IMR-90 (cell line): Measurements from ENCODE around the gene CEP295NL. TPM values are rescaled to one million over a fixed set of nuclear protein-coding genes. Genes with fewer than 3 reads are reported as not detected.

ENCODE experiments used
- ATAC-seq: fragments of 200-7000 bp; cut with Tn5 transposase; 2 replicates; pipeline ENCODE4 v1.9.1; 2020; ENCODE audit warnings: low read depth, mild to moderate bottlenecking, moderate library complexity
- BruUV-seq: library from RNA; stranded (reverse); fragments of 400-500 nt; replicated peaks from 2 replicates; lab custom pipeline; 2021; lab: Mats Ljungman, UMichigan
- CTCF ChIA-PET: fragments of 300-600 bp; formaldehyde crosslinking; extraction: SDS; loops from one replicate; lab custom pipeline; 2021; ENCODE audit warnings: antibody characterized with exemption; lab: Yijun Ruan, JAX
- POLR2A ChIA-PET: fragments of 300-600 bp; sonication (Branson Sonifier 250); formaldehyde crosslinking; loops from one replicate; lab custom pipeline; 2022; ENCODE audit warnings: antibody characterized with exemption; ENCODE audit not compliant: unreplicated experiment; lab: Charles Lee
- DNase-seq: peaks from one replicate; pipeline ENCODE4 v3.0.0; 2013
- H2AFZ ChIP-seq: replicated peaks from 2 replicates; pipeline ENCODE3; 2013; ENCODE audit warnings: low read length, mild to moderate bottlenecking; ENCODE audit not compliant: poor library complexity
- H2AK5ac ChIP-seq: 2 replicates; pipeline ENCODE4 v1.6.1; 2013; ENCODE audit warnings: low read depth, low read length, inconsistent platforms
- H2AK9ac ChIP-seq: replicated peaks from 2 replicates; pipeline ENCODE3; 2013; ENCODE audit warnings: mild to moderate bottlenecking, low read depth, low read length, moderate library complexity; ENCODE audit not compliant: poor library complexity
- H2BK120ac ChIP-seq: 2 replicates; pipeline ENCODE4 v1.6.1; 2013; ENCODE audit warnings: low read depth, low read length, inconsistent platforms
- H2BK15ac ChIP-seq: 3 replicates; pipeline ENCODE4 v1.6.1; 2013; ENCODE audit warnings: low read depth, low read length, inconsistent platforms
- H2BK20ac ChIP-seq: 2 replicates; pipeline ENCODE4 v1.6.1; 2013; ENCODE audit warnings: low read depth, mild to moderate bottlenecking, inconsistent platforms, low read length, moderate library complexity
- H2BK5ac ChIP-seq: 2 replicates; pipeline ENCODE4 v1.6.1; 2013; ENCODE audit warnings: mild to moderate bottlenecking, low read depth, low read length, inconsistent platforms; ENCODE audit not compliant: poor library complexity, severe bottlenecking
- H3K14ac ChIP-seq: replicated peaks from 2 replicates; pipeline ENCODE4 v1.6.1; 2013; ENCODE audit warnings: low read depth, low read length, inconsistent platforms
- H3K18ac ChIP-seq: 2 replicates; pipeline ENCODE4 v1.6.1; 2013; ENCODE audit warnings: low read depth, low read length, control low read depth
- H3K23ac ChIP-seq: 2 replicates; pipeline ENCODE4 v1.6.1; 2013; ENCODE audit warnings: low read depth, low read length, inconsistent platforms
- H3K27ac ChIP-seq: 2 replicates; pipeline ENCODE4 v1.5.1; 2013; ENCODE audit warnings: mild to moderate bottlenecking, control low read depth, low read length; ENCODE audit not compliant: insufficient read depth
- H3K27me3 ChIP-seq: 2 replicates; pipeline ENCODE4 v1.6.1; 2013; ENCODE audit warnings: low read length; ENCODE audit not compliant: control insufficient read depth, insufficient read depth
- H3K36me3 ChIP-seq: 2 replicates; pipeline ENCODE4 v1.6.1; 2013; ENCODE audit warnings: low read length, mixed read lengths; ENCODE audit not compliant: control insufficient read depth, insufficient read depth
- H3K4ac ChIP-seq: 2 replicates; pipeline ENCODE4 v1.6.1; 2013; ENCODE audit warnings: low read depth, low read length, inconsistent platforms
- H3K4me1 ChIP-seq: 2 replicates; pipeline ENCODE4 v1.6.1; 2013; ENCODE audit warnings: low read length, mixed read lengths; ENCODE audit not compliant: control insufficient read depth, insufficient read depth
- H3K4me2 ChIP-seq: 2 replicates; pipeline ENCODE4 v1.6.1; 2013; ENCODE audit warnings: low read depth, mild to moderate bottlenecking, control low read depth, low read length, moderate library complexity
- H3K4me3 ChIP-seq: 2 replicates; pipeline ENCODE4 v1.5.1; 2013; ENCODE audit warnings: low read depth, mild to moderate bottlenecking, control low read depth, low read length, moderate library complexity; ENCODE audit not compliant: insufficient read depth
- H3K56ac ChIP-seq: 2 replicates; pipeline ENCODE4 v1.6.1; 2013; ENCODE audit warnings: low read length, inconsistent platforms; ENCODE audit not compliant: insufficient read depth; ENCODE audit errors: extremely low read depth
- H3K79me1 ChIP-seq, 2 experiments: 2 replicates each; pipeline ENCODE4 v1.6.1; 2013; ENCODE audit warnings: low read length in 2 of 2, inconsistent platforms in 1 of 2, low read depth in 1 of 2
- H3K9ac ChIP-seq: 2 replicates; pipeline ENCODE4 v1.6.1; 2013; ENCODE audit warnings: low read depth, low read length, control low read depth
- H3K9me1 ChIP-seq: 2 replicates; pipeline ENCODE4 v1.6.1; 2013; ENCODE audit warnings: low read length, inconsistent platforms; ENCODE audit not compliant: insufficient read depth
- H3K9me3 ChIP-seq: 2 replicates; pipeline ENCODE4 v1.6.1; 2013; ENCODE audit warnings: low read length; ENCODE audit not compliant: control insufficient read depth, insufficient read depth
- H4K20me1 ChIP-seq: 2 replicates; pipeline ENCODE4 v1.6.1; 2013; ENCODE audit warnings: low read length, inconsistent platforms; ENCODE audit not compliant: insufficient read depth
- H4K5ac ChIP-seq: 2 replicates; pipeline ENCODE4 v1.6.1; 2013; ENCODE audit warnings: mild to moderate bottlenecking, low read depth, low read length, control low read depth
- H4K8ac ChIP-seq, 2 experiments: 2 replicates each; pipeline ENCODE4 v1.6.1; 2013; ENCODE audit warnings: low read depth in 2 of 2, low read length in 2 of 2, control low read depth in 1 of 2, inconsistent platforms in 1 of 2
- H4K91ac ChIP-seq: 2 replicates; pipeline ENCODE4 v1.6.1; 2013; ENCODE audit warnings: low read depth, low read length, inconsistent platforms; ENCODE audit not compliant: insufficient read depth
- POLR2A ChIP-seq: IDR thresholded peaks from 2 replicates; pipeline ENCODE4 v1.6.1; 2012; ENCODE audit warnings: mild to moderate bottlenecking, low read depth, low read length
- RAD21 ChIP-seq: IDR thresholded peaks from 2 replicates; pipeline ENCODE4 v1.6.1; 2012; ENCODE audit warnings: low read length, improper control_type of control experiment
- WGBS, 2 experiments: methylation state at CpG; one replicate each; pipeline versions ENCODE4 v1.1.5 to v1.1.7; 2013; ENCODE audit warnings: missing lambda C conversion rate in 2 of 2; ENCODE audit not compliant: insufficient read length in 1 of 2; ENCODE audit errors: extremely low coverage in 2 of 2; 5-methylcytosine and 5-hydroxymethylcytosine counted together
- dilution Hi-C: fragments of 300-500 bp; cut with HindIII; formaldehyde crosslinking; loops from one replicate; pipeline ENCODE4 v1.14.3; 2018; ENCODE audit warnings: low sequenced_read_pairs; ENCODE audit not compliant: unreplicated experiment
- in situ Hi-C: fragments of 300-500 bp; cut with MboI; formaldehyde crosslinking; loops from 3 replicates; pipeline ENCODE4 v1.14.3; 2019; ENCODE audit warnings: low sequenced_read_pairs, inconsistent platforms, mixed read lengths
- intact Hi-C: fragments of 100-400 bp; cut with micrococcal nuclease; formaldehyde crosslinking; loops from 2 replicates; pipeline ENCODE4 v1.10.0; 2022
- polyA plus RNA-seq, 3 experiments: library from polyadenylated mRNA; depleted of rRNA; stranded (reverse); fragments of >200 nt; gene quantifications; 2 replicates each; pipeline ENCODE4 v1.2.3, GENCODE V29; 2012; ENCODE audit warnings: low replicate concordance in 1 of 3
- total RNA-seq: library from RNA; depleted of rRNA; stranded (reverse); fragments of >200 nt; gene quantifications from 2 replicates; pipeline ENCODE4 v1.2.3, GENCODE V29; 2012

The CEP295NL gene
- total and polyA plus RNA-seq, 2 of the 4 experiments (the other 2 are of a cell fraction) = 0.31 to 0.72 TPM

GRCh38 chr17:78882540-78883088 is 20.4 kb downstream of the CEP295NL start:
- peak overlapping the region; percentile 83 for H3K14ac ChIP-seq
- H2BK20ac ChIP-seq = peak overlapping the region; percentile 90
- no peak overlapping the region for H3K4me2 ChIP-seq
- dilution Hi-C loops (no loop called here), in situ Hi-C loops (no loop called here), intact Hi-C loops (no loop called here)
- H3K4me1 ChIP-seq = peaks cover 53% of the 10 kb centered on the region
- H3K18ac ChIP-seq = peak overlapping the region; percentile 22
- peak overlapping the region; percentile 84 for H2AFZ ChIP-seq
- H2BK15ac ChIP-seq = peak overlapping the region; percentile 92; the same call in 2 of the 3 replicates
- peaks cover 6% of the 10 kb centered on the region; the same call in 1 of the 2 replicates for H3K36me3 ChIP-seq
- H3K23ac ChIP-seq = peak overlapping the region; percentile 97
- peaks cover 46% of the 10 kb centered on the region for H3K9me1 ChIP-seq
- ATAC-seq (no peak), DNase-seq (no peak)
- TF ChIP-seq POLR2A (no peak), RAD21 (no peak)
- BruUV-seq = no TSS peak
- H4K20me1 ChIP-seq = peaks cover 48% of the 10 kb centered on the region
- H2AK9ac ChIP-seq = peak overlapping the region; percentile 100
- peak overlapping the region; percentile 98 for H2AK5ac ChIP-seq
- H3K27me3 ChIP-seq = no peaks in the 10 kb centered on the region
- peak overlapping the region; percentile 77 to 92 for H4K8ac ChIP-seq
- peak overlapping the region; percentile 99 for H2BK5ac ChIP-seq
- peak overlapping the region; percentile 98 for H3K4ac ChIP-seq
- H3K56ac ChIP-seq = peak overlapping the region; percentile 86
- peak overlapping the region; percentile 24; the same call in 1 of the 2 replicates for H3K9ac ChIP-seq
- peak overlapping the region; percentile 86 for H3K27ac ChIP-seq
- H2BK120ac ChIP-seq = peak overlapping the region; percentile 98
- peak overlapping the region; percentile 56 for H4K5ac ChIP-seq
- peaks cover 33 to 88% of the 10 kb centered on the region in 2 experiments for H3K79me1 ChIP-seq
- no peaks in the 10 kb centered on the region for H3K9me3 ChIP-seq
- peak overlapping the region; percentile 98 for H4K91ac ChIP-seq
- no peak overlapping the region for H3K4me3 ChIP-seq
- ChIA-PET POLR2A (no interaction called here), CTCF (interaction anchor here (1.1 kb wide), 1 partner anchor 89 kb away, joined by 3 read pairs; no protein-coding TSS in a partner anchor)
- WGBS, 2 experiments = 88% methylated on average over 5 of the region's 14 CpGs; no CpG with 5 or more reads in 1 of the 2 experiments
